ENCODE measurements around the gene UBA7.

DNA sequence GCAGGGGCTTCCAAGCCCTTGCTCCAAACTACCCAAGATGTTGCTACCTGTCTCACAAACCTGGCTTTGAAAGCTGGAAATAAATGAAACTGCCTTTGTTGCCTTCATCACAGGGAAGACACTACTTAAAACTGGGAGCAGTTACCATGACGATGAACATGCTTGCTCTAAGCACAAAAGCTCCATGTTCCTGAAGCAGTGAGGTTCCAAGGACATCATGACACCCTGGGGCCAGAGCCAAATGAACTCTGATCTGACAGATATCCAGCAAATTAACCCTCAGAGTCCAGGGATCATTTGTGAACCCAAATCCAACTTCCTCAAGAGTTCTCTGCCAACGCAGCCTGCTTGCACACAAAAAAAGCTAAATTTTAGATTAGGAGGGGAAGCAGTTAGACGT, 31.9 kb upstream of the UBA7 start:
- TF ChIP-seq CTCF (IDR thresholded peaks at IDR 0.05; ENCODE audit: poor library complexity), result no peak
- TF ChIP-seq EZH2 (IDR thresholded peaks at IDR 0.05; ENCODE audit: borderline replicate concordance), result no peak

Data from hepatocyte (in vitro differentiated cells).